VCaP (cell line): ENCODE results near the gene BPIFA2.

Experiments
- H3K27ac ChIP-seq: fragments of 450-650 bp; 2 replicates; pipeline ENCODE4 v1.5.1; 2017
- CTCF ChIP-seq: fragments of 450-650 bp; conservative IDR thresholded peaks from 2 replicates; pipeline ENCODE4 v1.5.1; 2017; ENCODE audit warnings: mild to moderate bottlenecking, moderate library complexity

The BPIFA2 gene

DNA sequence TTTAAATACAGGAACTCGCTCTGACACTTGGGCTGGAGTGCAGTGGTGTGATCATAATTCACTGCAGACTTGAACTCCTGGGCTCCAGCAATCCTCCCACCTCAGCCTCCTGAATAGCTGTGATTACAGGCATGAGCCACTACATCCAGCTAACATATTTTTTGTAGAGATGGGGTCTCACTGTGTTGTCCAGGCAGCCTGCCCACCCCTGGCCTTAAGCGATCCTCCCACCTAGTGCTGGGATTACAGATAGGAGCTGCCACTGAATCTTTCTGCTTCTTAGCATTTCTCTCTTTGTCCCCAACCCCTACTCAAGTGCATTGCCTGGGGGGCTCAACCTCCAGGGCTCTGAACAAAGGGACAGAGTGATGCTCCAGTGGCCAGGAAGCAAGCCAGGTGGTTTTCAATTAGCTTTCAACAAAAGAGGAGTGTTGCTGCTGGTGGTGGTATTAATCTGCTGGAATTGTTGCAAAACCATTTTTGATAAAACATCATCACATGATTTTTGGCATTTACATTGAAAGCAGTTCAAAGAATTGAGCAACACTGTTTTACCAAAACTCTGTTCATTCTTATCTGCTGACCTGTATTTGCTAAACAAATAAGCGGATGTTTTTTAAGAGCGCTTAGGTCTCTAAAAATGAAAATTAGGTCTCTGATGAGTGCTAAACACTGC, 40.4 kb upstream of the BPIFA2 start:
- no peak for TF ChIP-seq CTCF
- peak overlapping the region; percentile 46 for H3K27ac ChIP-seq

DNA sequence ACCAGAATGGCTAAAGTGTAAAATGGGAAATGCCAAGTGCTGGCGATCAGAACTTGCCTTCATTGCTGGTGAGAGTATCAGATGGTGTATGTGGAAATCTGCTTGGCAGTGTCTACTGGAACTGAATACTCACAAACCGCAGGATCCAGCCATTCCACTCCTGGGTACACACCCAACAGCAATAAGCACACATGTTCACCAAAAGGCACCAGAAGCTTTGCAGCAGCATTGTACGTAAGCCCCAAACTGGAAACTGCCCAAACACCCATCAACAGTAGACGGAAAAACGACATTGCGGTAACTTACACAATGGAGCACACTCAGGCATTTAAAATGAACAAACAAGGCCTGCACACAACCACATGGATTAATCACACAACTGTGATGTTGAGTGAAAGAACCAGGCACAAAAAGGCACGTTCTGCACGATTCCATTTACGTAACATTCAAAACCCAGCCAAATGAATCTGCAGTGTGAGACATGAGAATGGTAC, 37.3 kb upstream of the BPIFA2 start:
- H3K27ac ChIP-seq: no peak overlapping the region
- TF ChIP-seq CTCF: no peak

DNA sequence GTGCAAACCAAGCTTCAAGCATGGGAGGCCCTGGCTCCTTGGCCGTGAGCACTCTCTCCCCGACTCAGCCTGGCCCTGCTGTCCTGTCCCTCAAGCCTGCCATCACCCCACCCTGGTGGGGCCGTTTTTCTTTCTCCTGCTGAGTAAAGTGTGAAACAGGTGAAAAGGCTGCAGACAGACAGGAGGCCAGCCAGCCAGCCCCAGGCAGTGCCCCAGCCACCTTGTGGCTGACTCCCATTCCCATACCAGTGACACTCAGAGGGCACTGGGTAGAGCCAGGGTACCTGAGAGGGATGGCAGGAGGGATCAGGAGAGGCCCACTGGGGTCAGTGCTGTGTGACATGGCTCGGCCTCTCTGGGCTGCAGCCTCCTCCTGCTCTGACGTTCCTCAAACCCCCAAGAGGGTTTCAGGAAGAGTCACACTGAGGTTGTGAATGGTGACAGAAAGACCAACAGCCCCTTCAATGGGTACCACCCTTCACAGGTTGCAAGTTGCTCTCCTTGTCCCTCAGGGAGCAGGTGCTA, 35.9 kb upstream of the BPIFA2 start:
- no peak for TF ChIP-seq CTCF
- no peak overlapping the region for H3K27ac ChIP-seq

- no peak overlapping the region for H3K27ac ChIP-seq
- no peak for TF ChIP-seq CTCF
These were observed 35.2 kb upstream of the BPIFA2 start for GRCh38 chr20:33132513-33133372.

DNA sequence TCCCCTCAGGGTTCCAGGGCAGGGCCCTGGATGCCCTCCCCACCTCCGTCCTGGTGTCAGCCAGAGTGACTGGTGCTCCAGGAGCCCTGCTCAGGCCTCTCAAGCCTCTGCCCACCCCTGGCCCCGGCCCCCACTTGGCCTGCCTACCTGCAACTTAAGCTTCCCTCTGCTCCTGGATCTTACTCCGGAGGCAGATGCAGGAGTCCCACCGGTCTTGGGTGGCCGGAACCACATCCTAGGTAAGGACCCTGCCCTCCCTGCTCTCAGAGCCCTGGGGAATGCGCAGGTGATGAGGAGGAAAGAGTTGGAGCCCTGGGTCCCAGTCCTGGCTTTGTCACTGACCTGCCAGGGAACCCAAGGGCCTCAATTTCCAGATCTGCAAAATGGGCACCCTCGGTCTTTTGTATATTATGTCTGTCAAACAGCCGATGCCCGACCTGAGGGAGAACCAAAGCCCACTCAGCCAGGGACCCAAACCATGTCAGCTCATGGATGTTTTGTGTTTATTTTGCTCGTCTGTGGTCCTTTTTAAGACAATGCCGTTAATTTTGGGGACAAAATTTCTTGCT, 34.5 kb upstream of the BPIFA2 start:
- no peak overlapping the region for H3K27ac ChIP-seq
- TF ChIP-seq CTCF: no peak

DNA sequence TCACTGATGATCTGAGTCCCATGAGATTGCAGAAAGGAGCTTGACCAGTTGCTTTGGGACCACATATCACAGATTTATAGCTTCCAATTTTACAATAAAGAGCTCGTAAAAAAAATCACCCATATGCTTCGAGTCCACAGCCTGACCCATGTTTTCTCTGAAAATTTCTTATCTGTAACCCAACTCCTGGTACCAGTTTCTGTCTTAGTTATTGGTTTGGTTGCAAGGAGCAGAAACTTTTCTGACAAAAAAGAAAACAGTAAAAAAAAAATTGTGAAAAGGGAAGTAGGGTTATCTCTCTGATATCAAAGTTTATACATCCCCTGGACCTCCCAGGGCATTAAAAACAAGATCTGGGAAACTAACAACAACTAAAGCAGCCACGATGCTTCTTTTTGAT, 30.8 kb upstream of the BPIFA2 start:
- no peak overlapping the region for H3K27ac ChIP-seq
- no peak for TF ChIP-seq CTCF

GRCh38 chr20:33139467-33139866, 28.5 kb upstream of the BPIFA2 start:
- TF ChIP-seq CTCF: no peak
- H3K27ac ChIP-seq: no peak overlapping the region
